Right renal cortex interstitium (tissue), 3 donors: ENCODE data around the gene CHMP2A. TPM values are rescaled to one million over a fixed set of nuclear protein-coding genes. Genes with fewer than 3 reads are reported as not detected.
"Not testable (repeated sequence)": the region's sequence is repeated elsewhere in the genome, so short reads cannot be mapped to it uniquely, and the experiment has no call there.

Experiments used
- DNase-seq, 3 donors: peaks; one replicate each; pipeline ENCODE4 v3.0.0-alpha.2; 2013; ENCODE audit warnings: low read depth in 3 of 3, low spot score in 2 of 3
- polyA plus RNA-seq, 3 donors: library from polyadenylated mRNA; unstranded; fragments of 120-200 nt; gene quantifications; one replicate each; pipeline ENCODE4 v1.2.1, GENCODE V29; 2013; ENCODE audit not compliant: insufficient read length in 3 of 3

Gene CHMP2A
- polyA plus RNA-seq, 3 donors, result 124 to 134 (median 127) TPM

GRCh38 chr19:58513694-58514563 is 41.0 kb downstream of the CHMP2A start:
- peak in 2 of 3 donors; percentile 70 to 74 for DNase-seq

- no peak for DNase-seq
These were observed 41.7 kb downstream of the CHMP2A start for GRCh38 chr19:58513213-58513693.

GRCh38 chr19:58511353-58512208 is 43.3 kb downstream of the CHMP2A start, which contains the start of gene SLC27A5:
TSS of gene SLC27A5 (minus strand) at chr19:58511992. CDS start at chr19:58511955, 37 bp downstream.
- no peak for DNase-seq

GRCh38 chr19:58510084-58510862 is 44.6 kb downstream of the CHMP2A start:
- DNase-seq, result no peak

- DNase-seq, result no peak
These were observed 45.2 kb downstream of the CHMP2A start for GRCh38 chr19:58509731-58510083.

GRCh38 chr19:58507602-58508223 is 47.2 kb downstream of the CHMP2A start:
- DNase-seq, result not testable (repeated sequence)

Other genes starting within 250 kb of the CHMP2A start
- gene ERVK3-1, start 249.7 kb downstream of the CHMP2A start, polyA plus RNA-seq, result 10 to 100 TPM; 44.8 to 53.6 (median 49.3) TPM
- 1 to 10 TPM; 3.4 to 4.0 (median 3.5) TPM for gene ZSCAN22, start 228.1 kb downstream of the CHMP2A start, polyA plus RNA-seq
- under 1 TPM; 0.60 to 0.79 (median 0.76) TPM for gene A1BG, start 201.6 kb downstream of the CHMP2A start, polyA plus RNA-seq
- gene ZNF497, start 192.4 kb downstream of the CHMP2A start, polyA plus RNA-seq, result 1 to 10 TPM; 3.3 to 3.9 (median 3.5) TPM
- 1 to 10 TPM; 2.2 to 3.0 (median 2.6) TPM for gene ZNF837, start 174.1 kb downstream of the CHMP2A start, polyA plus RNA-seq
- gene RPS5, start 167.8 kb downstream of the CHMP2A start, polyA plus RNA-seq, result 100 to 1,000 TPM; 846 to 997 (median 995) TPM
- not detected for gene RNF225, start 159.4 kb downstream of the CHMP2A start, polyA plus RNA-seq
- gene ZNF584, start 146.5 kb downstream of the CHMP2A start, polyA plus RNA-seq, result 10 to 100 TPM; 13.7 to 16.5 (median 14.3) TPM
- gene ZNF132, start 115.0 kb downstream of the CHMP2A start, polyA plus RNA-seq, result 10 to 100 TPM; 14.7 to 16.8 (median 16.6) TPM
- 1 to 10 TPM; 5.0 to 5.5 (median 5.3) TPM for gene ZNF324B, start 103.5 kb downstream of the CHMP2A start, polyA plus RNA-seq
- gene ZNF324, start 88.0 kb downstream of the CHMP2A start, polyA plus RNA-seq, result 1 to 10 TPM; 8.9 to 9.3 (median 9.0) TPM
- 10 to 100 TPM; 12.4 to 14.3 (median 12.6) TPM for gene ZNF446, start 78.8 kb downstream of the CHMP2A start, polyA plus RNA-seq
- 1 to 10 TPM; 8.0 to 9.9 (median 9.7) TPM for gene SLC27A5, start 43.1 kb downstream of the CHMP2A start, polyA plus RNA-seq
- 10 to 100 TPM in 1 of 3 donors, 1 to 10 TPM in 2; 7.8 to 10.5 (median 10.0) TPM for gene ZBTB45, start 35.3 kb downstream of the CHMP2A start, polyA plus RNA-seq
- gene TRIM28, start 11.0 kb downstream of the CHMP2A start, polyA plus RNA-seq, result 100 to 1,000 TPM; 682 to 734 (median 690) TPM
- gene UBE2M, start 3.5 kb upstream of the CHMP2A start, polyA plus RNA-seq, result 10 to 100 TPM; 79.4 to 99.8 (median 86.5) TPM
- 10 to 100 TPM; 20.9 to 22.9 (median 21.3) TPM for gene MZF1, start 18.2 kb upstream of the CHMP2A start, polyA plus RNA-seq